ENCODE results near the gene CPNE5. TPM values are rescaled to one million over a fixed set of nuclear protein-coding genes. Genes with fewer than 3 reads are reported as not detected.
"Not testable (repeated sequence)": the region's sequence is repeated elsewhere in the genome, so short reads cannot be mapped to it uniquely, and the experiment has no call there.

Gene CPNE5
- total RNA-seq, 1 donor from 2014 or later = 10.9 TPM

DNA sequence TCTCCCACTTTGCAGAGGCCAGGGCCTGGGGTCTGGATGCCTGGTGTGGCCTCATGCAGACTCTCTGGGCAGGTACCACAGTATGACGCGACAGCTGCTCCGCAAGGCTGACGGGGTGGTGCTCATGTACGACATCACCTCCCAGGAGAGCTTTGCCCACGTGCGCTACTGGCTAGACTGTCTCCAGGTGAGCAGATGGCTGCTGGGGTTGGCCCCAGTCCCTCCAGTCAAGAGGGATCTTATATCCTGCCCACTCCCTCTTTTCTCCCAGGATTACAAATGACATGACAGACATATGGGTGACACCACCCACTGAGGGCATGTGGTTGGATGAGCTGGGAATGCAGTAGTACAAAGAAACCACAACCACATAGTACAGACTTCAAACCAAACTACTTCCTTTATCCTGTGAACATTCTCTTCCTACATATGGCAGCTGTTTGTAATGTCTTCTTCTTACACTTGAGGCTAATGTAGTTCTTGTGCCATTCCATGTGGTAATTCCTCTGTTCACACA is 111.7 kb downstream of the CPNE5 start:
- ATAC-seq (peak; percentile 23), DNase-seq (ENCODE audit: missing footprints) (no peak)
- intact Hi-C loops (cut with DNase I) = no loop called here

DNA sequence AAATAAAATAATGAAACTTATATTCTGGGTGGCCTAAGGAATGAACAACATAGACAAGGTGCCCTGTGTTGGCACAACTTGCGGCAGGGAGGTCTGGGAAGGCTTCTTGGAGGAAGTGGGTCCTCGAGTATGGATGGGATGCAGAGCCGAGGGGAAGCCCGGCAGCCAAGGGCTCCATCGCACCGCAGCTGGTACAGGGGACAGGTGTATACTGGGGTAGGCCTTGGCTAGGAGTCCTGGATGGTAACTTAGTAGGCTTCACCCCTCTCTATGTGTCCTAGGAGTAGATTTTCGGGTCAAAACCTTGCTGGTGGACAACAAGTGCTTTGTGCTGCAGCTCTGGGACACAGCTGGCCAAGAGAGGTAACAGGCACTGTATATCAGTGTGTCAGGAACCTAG is 113.7 kb downstream of the CPNE5 start:
- intact Hi-C loops (cut with DNase I) = loop anchor here (2.0 kb wide), 2 partner anchors 103 to 111 kb away; no protein-coding TSS in a partner anchor
- no peak for ATAC-seq

DNA sequence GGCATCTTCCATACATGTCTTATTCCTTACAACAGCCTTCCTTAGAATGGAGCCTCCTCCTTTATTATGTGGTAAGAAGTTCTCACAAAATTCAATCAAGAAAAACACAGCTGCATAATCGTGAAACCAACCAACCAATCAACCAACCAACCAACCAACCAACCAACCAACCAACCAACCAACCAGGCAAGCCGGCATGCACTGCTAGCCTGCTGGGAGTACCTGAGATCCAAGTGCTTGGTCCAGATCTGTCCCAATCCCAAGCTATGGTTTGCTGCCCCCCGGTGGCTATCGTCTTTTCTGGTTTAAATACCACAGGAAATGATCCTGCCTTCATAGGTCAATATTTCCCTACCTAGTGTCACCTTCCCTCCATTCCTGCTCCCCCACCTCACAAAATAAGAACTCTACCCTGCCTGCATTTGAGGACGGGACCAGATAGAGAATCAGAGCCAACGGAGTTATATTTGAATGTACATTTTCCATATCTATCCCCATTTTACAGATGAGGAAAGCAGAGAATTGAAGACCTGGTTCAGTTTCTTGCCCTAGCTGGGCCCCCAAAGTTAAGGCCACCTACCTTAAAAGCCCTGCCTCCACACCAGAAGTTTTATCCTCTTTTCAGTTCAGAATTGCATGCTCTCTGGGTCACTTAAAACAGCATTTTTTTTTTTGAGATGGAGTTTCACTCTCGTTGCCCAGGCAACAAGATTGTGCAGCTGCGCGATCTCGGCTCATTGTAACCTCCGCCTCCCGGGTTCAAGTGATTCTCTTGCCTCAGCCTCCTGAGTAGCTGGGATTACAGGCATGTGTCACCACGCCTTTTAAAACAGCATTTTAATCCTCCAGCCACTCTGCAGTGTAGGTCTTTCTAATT is 114.5 kb downstream of the CPNE5 start:
- ATAC-seq (peak; percentile 64), DNase-seq (ENCODE audit: missing footprints) (no peak)
- intact Hi-C loops (cut with DNase I) = loop anchor here (2.0 kb wide), 2 partner anchors 102 to 110 kb away; no protein-coding TSS in a partner anchor

More for the DNA sequence above, 113.7 kb downstream of the CPNE5 start:
- no peak for DNase-seq (ENCODE audit: missing footprints)

DNA sequence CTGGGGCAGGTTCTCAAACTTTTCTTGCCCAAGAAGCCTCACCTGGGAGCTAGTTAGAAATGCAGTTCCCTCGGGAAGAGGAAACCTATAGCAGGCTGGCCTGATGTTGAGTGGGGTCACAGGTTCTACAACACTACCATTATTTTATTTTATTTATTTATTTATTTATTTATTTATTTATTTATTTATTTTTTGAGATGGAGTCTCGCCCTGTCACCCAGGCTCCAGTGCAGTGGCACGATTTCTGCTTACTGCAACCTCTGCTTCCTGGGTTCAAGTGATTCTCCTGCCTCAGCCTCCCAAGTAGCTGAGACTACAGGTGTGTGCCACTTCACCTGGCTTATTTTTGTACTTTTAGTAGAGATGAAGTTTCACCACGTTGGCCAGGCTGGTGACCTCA is 115.3 kb downstream of the CPNE5 start:
- intact Hi-C loops (cut with DNase I) = loop anchor here (2.0 kb wide), 2 partner anchors 101 to 109 kb away; no protein-coding TSS in a partner anchor
- not testable (repeated sequence) for ATAC-seq; DNase-seq (ENCODE audit: missing footprints)

DNA sequence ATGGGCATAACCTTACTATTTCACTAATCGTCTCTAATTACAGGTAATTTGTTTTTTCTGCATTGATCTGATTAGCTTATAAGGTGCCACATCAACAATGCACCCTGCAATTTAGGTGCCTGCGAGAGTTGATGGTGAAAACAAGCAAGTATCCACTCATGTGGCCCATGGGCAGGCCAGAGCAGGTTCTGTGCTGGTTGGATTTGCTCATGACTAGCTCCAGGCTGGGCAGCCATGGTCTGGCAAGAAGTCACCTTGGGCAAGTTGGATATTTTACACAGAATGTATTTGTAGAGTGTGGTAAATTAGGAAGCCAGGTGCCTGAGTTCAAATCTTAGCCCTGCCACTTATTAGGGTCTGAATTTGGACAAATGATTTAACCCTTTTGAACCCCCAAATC is 116.4 kb downstream of the CPNE5 start:
- intact Hi-C loops (cut with DNase I) = no loop called here
- DNase-seq (ENCODE audit: missing footprints) (no peak), ATAC-seq (no peak)

DNA sequence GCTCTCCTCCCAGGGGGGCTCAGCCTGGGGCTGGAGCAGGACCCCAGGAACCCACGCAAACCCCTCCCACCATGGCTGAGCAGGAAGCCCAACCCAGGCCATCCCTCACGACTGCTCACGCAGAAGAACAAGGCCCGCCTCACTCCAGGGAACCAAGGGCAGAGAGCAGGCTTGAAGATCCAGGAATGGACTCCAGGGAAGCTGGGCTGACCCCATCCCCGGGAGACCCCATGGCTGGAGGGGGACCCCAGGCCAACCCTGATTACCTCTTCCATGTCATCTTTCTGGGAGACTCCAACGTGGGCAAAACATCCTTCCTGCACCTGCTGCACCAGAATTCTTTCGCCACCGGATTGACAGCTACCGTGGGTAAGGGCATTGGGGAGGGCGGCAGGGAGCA is 116.9 kb downstream of the CPNE5 start:
- intact Hi-C loops (cut with DNase I) = no loop called here
- ATAC-seq (no peak), DNase-seq (ENCODE audit: missing footprints) (no peak)

DNA sequence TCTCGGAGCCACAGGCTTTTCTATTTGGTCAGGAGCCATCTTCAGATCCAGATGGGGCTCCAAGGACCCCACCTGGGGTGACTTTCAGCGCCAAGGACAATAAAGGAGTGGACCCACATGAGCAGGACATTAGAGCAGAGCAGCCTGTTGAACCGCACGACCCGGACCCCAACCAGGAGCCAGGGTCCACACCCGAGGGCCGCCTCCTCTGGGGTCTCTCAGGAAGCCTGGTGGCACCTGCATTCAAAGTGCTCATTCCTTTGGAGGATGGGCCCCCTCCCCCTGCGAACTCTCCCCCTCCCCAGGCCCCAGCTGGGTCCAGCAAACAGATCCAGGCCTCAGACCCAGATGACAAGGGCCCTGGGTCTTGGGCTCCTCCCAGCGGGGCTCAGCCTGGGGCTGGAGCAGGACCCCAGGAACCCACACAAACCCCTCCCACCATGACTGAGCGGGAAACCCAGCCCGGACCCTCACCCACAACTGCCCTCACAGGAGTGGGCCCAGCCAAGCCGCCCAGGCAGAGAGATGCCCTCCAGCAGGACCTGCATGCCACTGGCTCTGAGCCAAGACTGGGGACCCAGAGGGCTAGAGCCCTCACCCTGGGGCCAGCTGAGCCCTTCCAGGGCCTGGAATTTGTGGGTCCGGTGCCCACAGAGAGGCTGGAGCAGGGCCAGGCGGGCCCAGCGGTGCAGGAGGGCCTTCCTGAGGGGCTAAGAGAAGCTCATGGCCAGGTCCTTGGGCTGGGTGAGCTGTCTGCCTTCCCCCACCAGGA is 117.7 kb downstream of the CPNE5 start:
- DNase-seq (ENCODE audit: missing footprints) = no peak
- no peak for ATAC-seq
- intact Hi-C loops (cut with DNase I) = no loop called here

DNA sequence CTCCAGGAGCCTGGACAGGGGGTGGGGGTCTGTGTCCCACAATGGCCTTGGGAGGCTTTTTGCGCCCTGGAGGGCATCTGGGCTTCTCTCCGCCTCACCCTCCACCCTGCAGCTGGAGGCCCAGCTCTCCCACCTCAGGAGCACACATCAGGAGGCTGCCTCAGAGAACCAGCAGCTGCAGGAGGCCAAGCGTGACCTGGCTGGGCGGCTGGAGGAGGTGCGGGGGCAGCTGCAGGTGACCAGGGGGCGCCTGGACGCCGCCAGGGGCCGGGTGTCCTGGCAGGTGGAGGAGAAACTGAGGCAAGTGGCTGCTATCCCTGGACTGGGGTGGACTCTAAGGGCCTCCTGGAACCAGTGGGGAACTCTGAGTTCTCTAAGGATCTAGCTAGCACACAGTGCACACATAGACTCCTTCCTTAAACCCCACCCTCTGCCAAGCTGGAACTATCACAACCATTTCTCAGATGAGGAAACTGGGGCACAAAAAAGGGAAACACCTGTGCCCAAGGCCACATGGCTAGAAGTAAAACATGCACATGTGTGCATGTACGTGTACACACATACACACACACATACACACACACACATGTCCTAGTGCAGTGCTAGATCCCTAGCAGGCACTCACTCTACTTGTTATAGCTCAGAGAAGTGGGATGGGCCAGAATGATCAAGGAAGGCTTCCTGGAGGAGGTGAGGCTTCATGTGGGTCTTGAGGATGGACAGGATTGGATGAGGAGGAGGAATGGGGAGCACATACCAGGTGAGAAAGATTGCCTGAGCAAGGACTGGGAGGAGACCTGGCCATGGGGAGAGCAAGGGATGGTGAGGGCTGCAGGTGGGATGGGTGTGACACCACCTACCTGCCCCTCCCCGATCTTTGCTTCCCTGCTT is 118.7 kb downstream of the CPNE5 start:
- DNase-seq (ENCODE audit: missing footprints) = no peak
- ATAC-seq = no peak
- intact Hi-C loops (cut with DNase I) = no loop called here

DNA sequence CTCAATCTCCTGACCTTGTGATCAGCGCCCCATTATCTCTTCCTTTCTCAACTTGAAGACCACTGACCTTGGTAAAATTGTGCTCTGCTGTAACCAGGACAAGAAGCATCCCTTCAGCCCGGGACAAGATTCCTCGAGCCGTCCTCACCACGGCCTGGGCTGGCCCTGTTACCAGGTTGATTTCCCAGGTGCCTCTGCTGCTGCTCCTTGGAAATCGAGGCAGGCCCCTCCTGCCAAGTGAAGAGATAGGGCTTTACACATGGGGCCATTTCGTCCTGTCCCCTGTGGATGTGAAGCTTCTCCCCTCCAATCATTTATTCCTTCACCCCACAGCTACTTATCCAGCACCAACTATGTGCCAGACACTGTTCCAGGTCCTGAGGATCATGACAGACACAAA is 120.1 kb downstream of the CPNE5 start:
- no peak for DNase-seq (ENCODE audit: missing footprints)
- no peak for ATAC-seq
- intact Hi-C loops (cut with DNase I) = no loop called here

DNA sequence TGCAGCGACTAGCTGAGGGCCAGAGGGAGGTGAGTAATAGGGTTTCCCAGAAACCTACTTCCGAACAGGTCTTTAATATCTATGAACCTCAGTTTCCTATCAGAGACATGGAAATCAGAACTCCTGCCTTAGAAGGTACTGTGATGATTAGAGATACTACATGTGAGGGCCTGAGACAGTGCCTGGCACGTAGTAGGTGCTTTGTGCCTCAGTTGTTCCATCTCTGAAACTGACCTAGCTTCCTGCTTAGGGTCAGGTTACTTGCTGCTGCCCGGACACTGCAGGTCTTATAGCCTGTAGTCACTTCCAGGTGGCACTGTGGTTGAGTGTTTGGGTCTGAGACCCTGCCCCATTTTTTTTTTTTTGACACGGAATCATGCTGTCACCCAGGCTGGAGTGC is 120.7 kb downstream of the CPNE5 start:
- intact Hi-C loops (cut with DNase I) = no loop called here
- no peak for DNase-seq (ENCODE audit: missing footprints)
- ATAC-seq = no peak

DNA sequence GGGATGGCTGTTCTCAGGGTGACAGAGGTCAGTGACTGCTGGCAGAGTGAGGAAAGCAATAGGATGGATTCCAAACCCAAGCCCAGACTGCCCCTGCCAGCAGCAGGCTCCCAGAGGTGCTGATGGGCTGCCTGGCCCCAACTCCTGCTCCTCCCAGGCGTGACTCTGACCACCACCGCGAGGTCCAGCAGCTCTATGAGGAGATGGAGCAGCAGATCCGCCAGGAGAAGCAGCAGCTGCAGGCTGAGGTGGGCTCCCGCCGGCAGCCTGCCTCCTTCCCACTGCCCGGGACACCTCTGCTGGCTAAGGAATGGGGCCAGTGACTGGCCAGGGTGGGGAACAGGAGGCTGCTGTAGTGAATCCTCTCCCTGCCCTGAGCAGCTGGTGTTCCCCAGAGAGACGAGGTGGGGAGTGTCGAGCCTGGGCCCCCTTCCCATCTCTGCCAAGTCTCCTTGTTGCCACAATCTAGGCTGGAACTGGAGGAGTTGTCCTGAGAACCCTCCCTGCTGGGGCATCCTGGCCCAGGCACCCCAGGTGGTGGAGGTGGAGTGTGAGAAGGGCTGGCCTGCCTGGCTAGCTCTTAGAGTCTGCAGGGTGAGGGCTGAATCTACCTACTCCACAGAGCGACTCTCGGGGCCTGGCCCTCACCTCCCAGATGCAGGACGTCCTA is 121.2 kb downstream of the CPNE5 start:
- no peak for ATAC-seq
- intact Hi-C loops (cut with DNase I) = no loop called here
- DNase-seq (ENCODE audit: missing footprints) = no peak

DNA sequence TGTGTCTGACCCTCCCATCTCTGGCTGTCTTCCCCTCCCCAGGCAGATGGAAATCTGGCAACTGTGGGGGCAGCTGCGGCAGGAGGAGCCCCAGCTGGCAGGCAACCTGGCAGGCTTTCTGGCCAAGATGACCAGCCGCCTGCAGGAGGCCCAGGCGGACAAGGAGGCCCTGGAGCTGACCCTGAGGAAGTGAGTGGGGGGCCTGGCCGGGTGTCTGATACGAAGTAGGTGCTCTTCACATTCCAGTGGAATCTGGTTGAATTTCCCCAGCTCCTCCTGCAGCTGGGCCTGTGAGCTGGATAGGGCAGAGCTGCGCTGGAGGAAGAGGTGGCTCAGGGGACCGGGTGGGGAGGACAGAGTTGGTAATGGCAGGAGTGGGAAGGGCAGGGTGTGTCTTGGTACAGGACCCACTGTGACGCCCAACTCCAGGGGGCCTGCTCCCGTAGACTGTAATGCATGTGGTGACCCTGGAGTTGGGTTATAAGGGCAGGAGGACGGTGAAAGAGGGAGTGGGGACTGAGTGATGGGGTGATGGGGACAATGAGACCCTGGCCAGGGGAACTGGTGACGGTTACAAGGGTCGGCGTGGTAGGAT is 121.9 kb downstream of the CPNE5 start:
- DNase-seq (ENCODE audit: missing footprints) = no peak

DNA sequence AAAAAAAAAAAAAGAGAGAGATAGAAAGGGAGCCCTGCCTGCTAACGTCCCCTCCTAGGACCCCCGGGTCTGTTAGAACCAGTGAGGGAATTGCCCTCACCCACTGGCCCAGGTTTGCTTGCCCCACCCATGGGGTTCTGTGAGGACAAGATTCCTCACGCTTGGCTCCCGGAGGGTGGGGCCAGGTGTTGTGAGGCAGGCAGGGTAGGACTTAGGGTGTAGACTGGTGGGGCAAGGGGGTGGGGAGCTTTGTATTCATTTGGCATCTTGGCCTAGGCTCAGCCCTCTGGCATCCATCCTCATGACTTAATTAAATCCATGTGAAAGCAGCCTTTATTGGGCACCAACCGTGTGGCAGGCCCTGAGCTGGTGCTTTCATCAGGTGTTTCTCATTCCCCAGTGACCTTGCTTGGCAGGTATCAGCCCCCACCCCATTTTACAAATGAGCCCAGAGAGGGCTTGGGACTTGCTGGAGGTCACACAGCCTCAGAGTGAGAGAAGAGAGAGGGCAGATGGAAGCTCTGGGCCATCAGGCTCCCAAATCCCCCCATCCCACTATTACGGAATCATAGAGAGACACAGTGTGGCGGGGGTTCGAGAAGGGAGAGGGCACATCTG is 122.7 kb downstream of the CPNE5 start:
- no peak for ATAC-seq
- intact Hi-C loops (cut with DNase I) = no loop called here

More for the DNA sequence above, 121.9 kb downstream of the CPNE5 start:
- ATAC-seq = no peak
- intact Hi-C loops (cut with DNase I) = no loop called here

DNA sequence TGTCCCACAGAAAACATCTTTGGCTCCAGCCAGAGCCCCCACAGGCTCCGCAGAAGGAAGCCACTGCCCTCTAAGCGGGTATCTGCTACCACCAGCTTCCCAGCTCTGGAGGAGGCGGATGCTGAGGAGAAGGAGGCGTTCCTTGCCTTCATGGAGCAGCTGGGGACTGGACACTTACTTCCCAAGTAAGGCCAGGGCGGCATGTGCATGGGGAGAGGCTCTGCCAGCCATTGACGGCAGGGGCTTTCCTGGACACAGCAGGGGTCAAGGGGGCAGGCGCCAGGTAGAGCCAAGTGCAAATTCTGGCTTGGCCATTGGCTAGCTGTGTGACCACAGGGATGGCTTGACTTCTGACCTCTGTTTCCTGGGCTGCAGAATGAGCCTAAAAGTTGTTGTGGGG is 123.8 kb downstream of the CPNE5 start:
- ATAC-seq (no peak), DNase-seq (ENCODE audit: missing footprints) (no peak)
- intact Hi-C loops (cut with DNase I) = no loop called here

More for the DNA sequence above, 122.7 kb downstream of the CPNE5 start:
- DNase-seq (ENCODE audit: missing footprints) = no peak

DNA sequence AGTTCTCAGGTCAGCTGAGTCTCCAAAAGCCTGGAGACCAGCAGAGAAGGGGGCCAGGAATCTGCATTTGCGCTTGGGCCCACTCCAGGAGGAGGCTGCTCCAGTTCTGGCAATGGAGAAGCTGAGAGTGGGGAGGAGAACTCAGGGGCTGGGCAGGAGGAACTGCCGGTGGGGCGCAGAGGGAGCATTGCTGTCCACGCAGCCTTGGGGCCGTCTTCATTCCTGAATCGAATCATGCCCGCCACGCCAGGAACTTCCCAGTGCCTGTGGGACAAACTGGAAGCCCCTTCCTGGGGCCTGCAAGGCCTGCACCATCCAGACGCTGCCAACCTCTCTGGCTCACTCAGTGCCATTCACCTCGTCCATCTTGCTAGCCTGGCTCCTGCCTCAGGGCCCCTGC is 124.7 kb downstream of the CPNE5 start:
- DNase-seq (ENCODE audit: missing footprints) (no peak), ATAC-seq (no peak)
- intact Hi-C loops (cut with DNase I) = no loop called here

DNA sequence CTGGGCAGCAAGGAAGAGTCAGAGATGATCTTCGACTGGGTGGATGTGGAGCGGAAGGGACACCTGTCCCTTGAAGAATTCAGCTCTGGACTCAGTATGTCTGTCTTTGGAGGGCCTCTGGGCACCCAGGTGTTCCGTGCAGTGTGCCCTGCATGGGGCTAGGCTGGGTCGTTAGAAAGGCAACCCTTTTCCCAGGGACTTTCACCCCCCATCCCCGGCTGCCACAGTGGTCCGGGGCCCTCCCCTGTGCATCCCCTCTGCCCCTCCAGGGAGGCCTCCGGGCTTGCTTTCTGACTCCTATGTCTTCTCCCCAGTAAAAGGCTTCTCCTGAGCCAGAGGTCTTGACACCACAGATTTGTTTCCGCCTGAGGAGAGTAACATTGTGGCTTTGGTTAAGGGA is 125.4 kb downstream of the CPNE5 start:
- DNase-seq (ENCODE audit: missing footprints) = no peak
- ATAC-seq = no peak
- intact Hi-C loops (cut with DNase I) = no loop called here

DNA sequence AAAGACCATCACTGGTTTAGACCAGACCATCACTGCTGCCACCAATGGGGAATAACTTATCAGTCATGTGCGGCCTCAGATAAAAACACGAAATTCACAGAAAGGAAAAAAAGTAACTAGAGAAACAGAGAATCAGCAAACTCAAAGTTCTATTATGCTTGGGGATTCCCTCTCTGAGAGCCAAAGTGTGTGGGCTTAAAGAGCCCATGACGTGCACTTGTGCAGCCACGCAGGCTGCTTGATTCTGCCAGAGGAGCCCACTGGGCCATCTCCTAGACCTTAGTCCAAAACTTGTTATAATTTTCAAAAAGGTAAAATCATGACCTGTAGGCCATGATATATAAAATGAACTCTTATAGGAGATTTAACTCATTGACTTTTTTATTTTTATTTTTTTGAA is 126.4 kb downstream of the CPNE5 start:
- intact Hi-C loops (cut with DNase I) = no loop called here
- ATAC-seq = no peak
- no peak for DNase-seq (ENCODE audit: missing footprints)
